ENCODE measurements around the gene STXBP3. TPM values are rescaled to one million over a fixed set of nuclear protein-coding genes. Genes with fewer than 3 reads are reported as not detected.

The STXBP3 gene
- total and polyA plus RNA-seq, 2 of the 13 experiments (the other 11 are each of a cell fraction or from before 2014, with no cell fraction given) = 13.0 to 20.8 TPM

- intact Hi-C loops (cut with micrococcal nuclease; ENCODE audit: unreplicated experiment) (no loop called here), in situ Hi-C loops (cut with HindIII; ENCODE audit: extremely low pct_ligation_motif_present, low pct_unique_long_range_greater_than_20kb) (no loop called here)
- ChIA-PET POLR2A (no interaction called here), CTCF (ENCODE audit: low intra/inter-chr PET ratio, low total read pairs) (no interaction called here)
- H3K4me2 ChIP-seq (ENCODE audit: low read depth, low read length) = no peak overlapping the region
- no TSS peak for BruUV-seq (replicated peaks)
- H2AFZ ChIP-seq (ENCODE audit: low read length) = no peak overlapping the region
- DNase-seq (ENCODE audit: low spot score) (no peak), FAIRE-seq (no peak), ATAC-seq (no peak)
- H3K4me3 ChIP-seq (replicated peaks in 1 of 3; ENCODE audit: insufficient read depth in 1 of 3, low read depth in 2 of 3, low read length in 3 of 3) = no peak overlapping the region
- TF ChIP-seq RAD21 (CRISPR knock-in tag; IDR thresholded peaks at IDR 0.05) (no peak), TBX3 (IDR thresholded peaks at IDR 0.05; ENCODE audit: borderline replicate concordance) (no peak), MIER2 (CRISPR knock-in tag; IDR thresholded peaks at IDR 0.05) (no peak), NR2C2 (CRISPR knock-in tag; IDR thresholded peaks at IDR 0.05; ENCODE audit: borderline replicate concordance) (no peak), SNAPC4 (CRISPR knock-in tag; IDR thresholded peaks at IDR 0.05) (no peak), ZKSCAN5 (CRISPR knock-in tag; IDR thresholded peaks at IDR 0.05) (no peak)
- no peaks in the 10 kb centered on the region for H3K4me1 ChIP-seq (ENCODE audit: insufficient read depth, low read length)
- H4K20me1 ChIP-seq (ENCODE audit: insufficient read depth, low read length) = no peaks in the 10 kb centered on the region
- 14% methylated on average over 4 of the region's 4 CpGs for WGBS (ENCODE audit: low lambda C conversion rate)
- no peaks in the 10 kb centered on the region for H3K79me2 ChIP-seq (ENCODE audit: insufficient read depth, low read length)
- H3K27me3 ChIP-seq (ENCODE audit: control insufficient read depth in 1 of 2, insufficient read depth in 2 of 2, low read length in 2 of 2) = peaks cover 0 to 18% of the 10 kb centered on the region in 2 experiments; a peak in 2 of 5 replicates
- no peaks in the 10 kb centered on the region for H3K9me3 ChIP-seq (ENCODE audit: low read length)
- no peaks in the 10 kb centered on the region for H3K36me3 ChIP-seq (replicated peaks in 1 of 2; ENCODE audit: control insufficient read depth in 1 of 2, insufficient read depth in 2 of 2, low read length in 2 of 2)
- no peak overlapping the region for H3K9ac ChIP-seq (ENCODE audit: insufficient read depth, low read depth, low read length)
- no peak overlapping the region for H3K27ac ChIP-seq (ENCODE audit: extremely low read length, insufficient read depth, low read length)
Measured at GRCh38 chr1:108851567-108851966, 105.1 kb downstream of the STXBP3 start.
